Stimulated activated CD8-positive, alpha-beta memory T cell treated with anti-CD3 and anti-CD28 coated beads, Interleukin-15, amount 100 ng/mL, for 48 hours (primary cell): ENCODE measurements around the gene FCN1.
"Not testable (repeated sequence)": the region's sequence is repeated elsewhere in the genome, so short reads cannot be mapped to it uniquely, and the experiment has no call there.

ENCODE experiments used
- DNase-seq, 2 donors: peaks; one replicate each; pipeline ENCODE4 v3.0.0-alpha.2; 2020; ENCODE audit warnings: low read depth in 2 of 2

FCN1 gene

GRCh38 chr9:134871697-134872340 lies 45.9 kb downstream of the FCN1 start:
- DNase-seq, result no peak

DNA sequence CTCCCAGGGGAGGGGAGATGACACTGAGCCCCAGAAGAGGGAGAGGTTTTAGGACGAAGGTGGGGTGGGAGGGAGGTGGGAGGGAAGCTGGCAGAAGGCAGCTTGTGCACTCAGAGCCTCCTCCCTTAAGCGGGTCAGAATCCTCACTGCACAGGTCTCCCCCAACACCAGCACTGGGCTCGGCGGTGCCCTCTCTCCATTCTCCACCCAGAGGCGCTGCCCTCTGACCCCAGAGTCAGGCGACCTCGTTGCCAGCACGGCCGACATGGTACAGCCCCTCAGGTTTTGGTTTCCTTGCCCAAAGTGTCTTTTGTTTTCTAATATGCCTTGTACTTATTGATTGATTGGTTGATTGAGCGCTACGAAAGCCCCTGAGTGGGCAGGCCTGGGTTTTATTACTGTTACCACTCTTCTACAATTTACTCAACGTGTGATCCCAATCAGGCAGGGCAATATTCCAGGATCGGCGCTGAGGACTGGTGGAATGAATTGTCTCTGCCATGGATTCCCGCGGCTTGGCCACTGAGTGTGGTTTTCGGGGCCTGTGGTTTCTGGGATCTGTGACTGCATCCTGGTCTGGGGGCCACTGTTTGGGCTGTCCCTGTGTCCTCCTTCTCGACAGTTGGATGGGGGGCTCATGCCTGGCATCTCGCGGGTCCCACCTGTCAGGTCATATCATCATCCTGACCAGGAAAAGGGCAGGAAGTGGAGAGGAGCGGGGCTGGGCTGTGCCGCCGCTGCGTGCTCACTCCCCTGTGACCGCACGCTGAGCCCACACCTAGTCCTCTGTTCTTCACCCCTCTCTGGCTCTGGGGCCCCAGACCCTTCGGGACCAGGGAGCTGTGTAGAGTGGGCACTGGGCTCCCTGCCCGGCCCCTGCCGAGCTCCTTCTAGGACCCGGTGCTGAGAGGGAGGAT lies 46.7 kb downstream of the FCN1 start:
- no peak for DNase-seq

DNA sequence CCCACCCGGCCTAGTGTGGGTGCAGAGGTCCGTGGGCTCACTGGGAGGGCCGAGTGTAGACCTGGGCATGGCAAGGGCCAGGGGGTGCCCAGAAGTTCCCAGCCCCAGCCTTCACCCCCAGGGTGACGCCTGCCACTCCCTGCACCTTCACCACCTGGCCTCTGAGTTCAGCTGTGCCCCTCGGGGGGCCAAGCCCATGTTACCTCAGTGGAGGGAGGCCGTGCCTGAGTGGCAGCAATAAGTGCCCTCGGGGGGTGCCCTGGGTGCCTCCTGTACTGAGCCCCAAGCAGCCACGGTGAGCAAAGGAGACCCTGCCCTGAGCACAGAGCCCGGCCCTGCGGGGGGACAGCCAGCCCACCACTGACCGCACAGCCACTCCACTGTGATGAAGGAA lies 47.4 kb downstream of the FCN1 start:
- no peak for DNase-seq

DNA sequence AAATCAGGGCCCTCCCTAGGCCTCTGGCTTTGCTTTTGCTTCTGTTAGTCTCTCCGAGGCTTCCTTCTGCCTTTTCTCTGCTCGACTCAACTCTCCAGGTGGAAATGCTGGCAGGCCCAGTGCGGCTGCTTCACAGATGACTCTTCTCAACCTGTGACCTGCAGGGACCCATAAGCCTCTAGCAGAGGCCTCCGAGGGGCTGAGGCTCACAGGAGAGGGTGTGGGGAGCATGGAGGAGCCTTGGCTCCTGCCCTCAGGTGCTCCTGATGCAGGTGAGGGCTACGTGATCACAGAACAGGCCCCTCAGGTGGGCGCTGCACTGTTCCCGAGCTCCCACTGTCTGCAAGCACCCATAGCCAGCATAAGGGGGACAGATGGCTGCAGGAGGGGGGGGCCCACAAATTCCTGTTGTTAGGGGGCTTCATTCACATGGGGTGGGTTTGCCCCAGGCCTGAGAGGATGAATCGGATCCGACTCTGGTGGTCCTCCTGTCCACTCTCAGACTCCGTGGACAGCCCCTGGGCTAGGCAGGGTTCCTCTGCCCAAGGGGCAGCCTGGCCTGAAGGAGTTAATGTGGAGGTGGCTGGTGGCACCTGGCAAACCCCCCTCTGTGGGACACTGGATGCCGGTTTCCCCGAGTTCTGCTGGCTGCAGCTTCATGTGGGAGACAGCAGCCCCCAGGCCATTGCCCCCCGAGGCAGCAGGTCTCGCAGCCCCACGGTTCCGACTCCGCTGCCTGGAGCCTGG lies 48.0 kb downstream of the FCN1 start:
- DNase-seq, result no peak

DNA sequence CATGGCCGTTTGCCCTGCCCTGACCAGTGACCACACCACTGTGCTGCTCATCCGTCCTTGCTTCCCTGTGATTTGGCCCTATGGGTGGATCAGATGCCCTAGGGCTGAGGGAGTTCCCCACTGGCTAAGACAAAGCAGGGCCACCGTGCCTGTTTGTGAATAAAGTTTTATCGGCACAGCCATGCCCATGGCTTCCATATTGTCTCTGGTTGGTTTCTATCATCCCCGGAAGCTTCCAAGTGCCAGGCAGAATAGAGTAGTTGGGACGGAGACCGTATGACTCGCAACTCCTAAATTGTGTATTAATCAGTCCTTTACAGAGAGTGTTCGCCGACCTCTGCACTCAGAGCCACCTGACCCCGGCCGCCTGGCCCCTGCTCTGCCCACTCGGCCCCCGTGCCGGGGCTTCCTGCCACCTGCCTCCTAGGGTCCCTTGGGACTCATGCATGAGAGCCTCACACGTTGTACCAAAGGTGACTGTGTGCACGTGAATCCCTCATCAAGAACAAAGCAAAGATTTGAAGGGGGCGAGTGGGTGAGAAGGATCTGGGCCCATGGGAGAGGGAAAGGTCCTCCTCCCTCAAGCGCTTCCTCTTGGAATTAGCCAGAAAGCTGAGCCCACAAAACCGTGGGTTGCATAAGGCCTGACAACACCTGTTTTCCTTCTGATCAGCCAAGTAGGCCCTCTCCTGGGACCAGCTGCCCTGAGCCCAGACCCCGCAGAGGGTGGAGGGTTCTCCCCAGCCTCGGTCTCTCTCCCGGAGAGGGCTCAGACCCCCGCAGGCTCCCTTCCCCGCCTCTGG lies 48.8 kb downstream of the FCN1 start:
- no peak for DNase-seq

- no peak for DNase-seq
Measured at GRCh38 chr9:134867917-134868750, 49.6 kb downstream of the FCN1 start.

DNA sequence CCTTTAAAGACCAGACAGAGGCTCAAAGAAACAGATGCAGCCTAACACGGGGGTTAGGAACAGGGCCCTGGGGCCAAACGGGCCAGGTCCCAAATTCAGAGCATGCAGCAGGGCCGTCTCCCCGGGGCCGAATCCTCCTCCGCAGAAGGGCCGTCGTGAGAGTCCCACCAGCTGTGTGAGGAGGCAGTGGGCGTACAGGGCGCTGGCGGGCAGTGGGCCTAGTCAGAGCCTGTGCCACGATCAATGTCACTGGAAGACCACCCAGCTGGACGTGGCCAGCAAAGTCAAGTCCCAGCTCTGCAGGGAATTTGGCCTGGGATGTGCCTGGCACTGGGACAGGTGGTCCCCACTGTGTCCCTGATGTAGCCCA lies 52.9 kb downstream of the FCN1 start:
- no peak for DNase-seq

DNA sequence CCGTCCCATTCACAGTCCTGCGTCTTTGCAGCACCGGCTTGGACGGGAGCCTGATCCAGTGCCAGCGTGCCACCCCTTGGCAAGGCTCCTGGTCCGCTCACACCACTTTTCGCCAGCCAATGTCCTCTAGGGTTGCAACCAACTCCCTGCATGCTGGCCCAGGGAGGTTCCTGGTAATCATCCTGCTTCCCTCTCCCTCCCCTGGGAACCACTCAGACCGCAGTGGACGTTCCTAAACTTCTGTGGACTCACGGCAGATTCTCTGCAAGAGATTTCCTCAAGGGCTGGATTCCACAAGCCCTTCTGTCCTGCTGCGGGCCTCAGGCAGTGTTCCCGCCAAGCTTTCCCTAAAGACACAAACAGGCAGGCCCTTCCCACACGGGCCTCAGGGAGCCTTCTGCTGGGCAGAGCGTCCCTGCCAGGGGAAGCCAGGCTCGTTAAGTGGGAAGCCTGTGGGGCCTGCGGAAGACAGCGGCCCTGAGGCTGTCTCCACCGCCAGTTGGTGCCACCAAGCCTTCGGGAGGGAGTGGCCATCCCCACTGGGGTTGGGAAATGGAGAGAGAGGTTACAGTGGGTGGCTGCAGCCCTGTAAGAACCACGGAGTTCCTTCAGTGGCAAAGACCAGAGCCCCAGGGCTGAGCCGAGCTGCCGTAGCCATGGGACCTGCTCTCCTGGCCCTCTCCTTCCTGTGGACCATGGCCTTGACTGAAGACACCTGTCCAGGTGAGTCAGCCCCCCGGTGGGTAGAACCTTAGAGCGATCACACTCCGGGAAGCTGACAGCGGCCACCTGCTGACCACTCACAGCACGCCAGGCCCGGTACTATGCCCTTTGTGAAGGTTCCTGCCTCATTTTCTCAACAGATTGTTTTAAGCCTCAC lies 53.5 kb downstream of the FCN1 start:
- DNase-seq, result no peak

DNA sequence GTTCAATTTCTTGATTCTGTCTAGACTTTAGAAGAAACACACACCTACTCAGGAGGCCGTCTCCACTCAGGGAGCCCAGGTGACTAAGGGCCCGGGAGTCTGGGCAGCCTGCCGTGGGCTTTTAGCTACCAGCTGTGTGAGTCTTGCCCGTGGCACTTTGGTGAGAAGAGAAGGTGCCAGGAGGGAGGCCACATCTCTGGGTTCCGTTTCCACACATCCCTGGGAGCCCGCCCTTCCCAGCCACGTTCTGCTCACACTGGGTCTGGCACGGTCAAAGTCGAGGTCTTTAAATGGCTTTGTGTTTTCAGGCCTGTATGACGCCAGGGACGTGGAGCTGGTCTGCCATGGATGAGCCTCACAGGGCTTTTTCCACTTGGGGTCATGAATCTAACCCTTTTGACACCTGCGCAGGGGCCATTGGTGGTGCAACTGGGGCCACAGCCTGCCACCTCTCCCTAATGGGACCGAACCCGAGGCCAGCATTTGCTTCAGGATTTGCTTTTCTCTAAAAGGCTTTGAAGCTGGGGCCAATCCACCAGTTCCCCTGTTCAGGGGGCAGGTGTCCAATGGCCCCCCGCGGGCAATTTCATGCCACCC lies 54.3 kb downstream of the FCN1 start:
- no peak for DNase-seq

- no peak for DNase-seq
Measured at GRCh38 chr9:134861595-134862334, 55.9 kb downstream of the FCN1 start.

GRCh38 chr9:134860510-134860909 lies 57.2 kb downstream of the FCN1 start:
- no peak for DNase-seq

- DNase-seq, result peak; percentile 18 to 36
Measured at GRCh38 chr9:134858051-134858841, 59.5 kb downstream of the FCN1 start.

DNA sequence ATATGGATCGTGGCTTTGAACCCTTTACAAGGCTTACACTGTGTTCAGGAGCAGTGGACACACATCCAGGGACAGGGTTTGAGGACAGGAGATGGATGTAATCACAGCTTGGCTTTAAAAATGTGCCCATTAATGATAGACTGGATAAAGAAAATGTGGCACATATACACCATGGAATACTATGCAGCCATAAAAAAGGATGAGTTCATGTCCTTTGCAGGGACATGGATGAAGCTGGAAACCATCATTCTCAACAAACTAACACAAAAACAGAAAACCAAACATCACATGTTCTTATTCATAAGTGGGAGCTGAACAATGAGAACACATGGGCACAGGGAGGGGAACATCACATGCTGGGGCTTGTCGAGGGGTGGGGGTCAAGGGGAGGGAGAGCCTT lies 60.3 kb downstream of the FCN1 start:
- DNase-seq, result not testable (repeated sequence)

- no peak for DNase-seq
Measured at GRCh38 chr9:134855900-134856377, 61.8 kb downstream of the FCN1 start.
